ENCODE results near the gene TMEM229B.

The TMEM229B gene

GRCh38 chr14:67482231-67483164 lies 6.0 kb downstream of the TMEM229B start:
- H3K4me3 ChIP-seq (ENCODE audit: low read depth, low read length) = no peak overlapping the region
- DNase-seq (ENCODE audit: low read depth) = peak; percentile 21
- TF ChIP-seq CTCF (IDR thresholded peaks at IDR 0.05; ENCODE audit: insufficient read depth, low read depth, low read length, missing control alignments) = no peak

DNA sequence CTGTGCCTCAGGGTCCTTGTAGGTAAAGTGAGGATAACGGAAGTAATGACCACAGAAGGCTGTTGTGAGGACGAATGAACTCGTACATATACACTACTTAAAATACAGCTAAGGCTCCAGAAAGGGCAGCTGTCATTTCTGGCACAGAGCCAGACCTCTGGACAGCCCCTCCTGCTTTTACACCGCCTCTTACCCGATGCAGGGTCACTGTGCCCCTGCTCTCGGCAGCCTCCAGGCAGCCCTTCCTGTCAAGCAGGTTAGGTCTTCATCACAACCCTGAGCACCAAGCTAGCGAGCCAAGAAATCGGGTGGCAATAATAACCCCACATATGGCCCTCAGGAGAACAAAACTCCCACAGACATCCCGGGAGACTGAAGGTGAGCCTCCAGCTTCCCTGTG lies 8.5 kb downstream of the TMEM229B start:
- H3K4me3 ChIP-seq (ENCODE audit: low read depth, low read length) = no peak overlapping the region
- TF ChIP-seq CTCF (IDR thresholded peaks at IDR 0.05; ENCODE audit: insufficient read depth, low read depth, low read length, missing control alignments) = no peak
- no peak for DNase-seq (ENCODE audit: low read depth)

DNA sequence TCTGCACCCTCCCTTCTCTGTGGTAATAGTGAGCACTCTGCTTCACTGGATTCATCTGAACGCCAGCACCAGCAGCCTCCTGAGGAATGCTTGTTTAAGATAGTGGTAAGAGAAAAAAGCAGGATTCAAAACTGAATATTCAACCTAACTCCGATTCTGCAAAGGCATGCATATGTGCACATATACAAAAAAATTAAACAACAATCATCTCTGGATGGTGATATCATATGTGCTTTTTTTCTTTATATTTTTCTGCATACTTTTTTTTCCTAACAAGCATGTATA lies 9.8 kb downstream of the TMEM229B start:
- DNase-seq (ENCODE audit: low read depth) = no peak
- H3K4me3 ChIP-seq (ENCODE audit: low read depth, low read length) = no peak overlapping the region
- TF ChIP-seq CTCF (IDR thresholded peaks at IDR 0.05; ENCODE audit: insufficient read depth, low read depth, low read length, missing control alignments) = no peak

GRCh38 chr14:67477926-67478799 lies 10.4 kb downstream of the TMEM229B start:
- no peak overlapping the region for H3K4me3 ChIP-seq (ENCODE audit: low read depth, low read length)
- TF ChIP-seq CTCF (IDR thresholded peaks at IDR 0.05; ENCODE audit: insufficient read depth, low read depth, low read length, missing control alignments) = no peak
- no peak for DNase-seq (ENCODE audit: low read depth)

DNA sequence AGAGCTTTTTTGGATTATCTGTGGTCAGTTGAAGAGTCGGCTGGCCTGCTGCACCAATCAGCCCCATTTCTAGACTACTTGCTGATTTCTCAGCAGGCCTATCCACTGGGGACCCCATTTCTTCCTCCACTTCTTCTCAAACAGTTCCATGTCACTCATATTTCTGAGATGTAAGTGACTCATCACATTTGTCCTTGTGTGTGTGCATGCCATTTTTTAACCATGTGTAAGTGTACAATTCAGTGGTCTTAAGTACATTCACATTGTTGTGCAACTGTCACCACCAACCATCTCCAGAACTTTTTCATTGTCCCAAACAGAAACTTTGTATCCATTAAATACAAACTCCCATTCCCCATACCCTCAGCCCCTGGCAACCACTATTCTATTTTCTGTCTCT lies 14.2 kb downstream of the TMEM229B start:
- H3K4me3 ChIP-seq (ENCODE audit: low read depth, low read length) = no peak overlapping the region
- TF ChIP-seq CTCF (IDR thresholded peaks at IDR 0.05; ENCODE audit: insufficient read depth, low read depth, low read length, missing control alignments) = no peak
- DNase-seq (ENCODE audit: low read depth) = no peak

DNA sequence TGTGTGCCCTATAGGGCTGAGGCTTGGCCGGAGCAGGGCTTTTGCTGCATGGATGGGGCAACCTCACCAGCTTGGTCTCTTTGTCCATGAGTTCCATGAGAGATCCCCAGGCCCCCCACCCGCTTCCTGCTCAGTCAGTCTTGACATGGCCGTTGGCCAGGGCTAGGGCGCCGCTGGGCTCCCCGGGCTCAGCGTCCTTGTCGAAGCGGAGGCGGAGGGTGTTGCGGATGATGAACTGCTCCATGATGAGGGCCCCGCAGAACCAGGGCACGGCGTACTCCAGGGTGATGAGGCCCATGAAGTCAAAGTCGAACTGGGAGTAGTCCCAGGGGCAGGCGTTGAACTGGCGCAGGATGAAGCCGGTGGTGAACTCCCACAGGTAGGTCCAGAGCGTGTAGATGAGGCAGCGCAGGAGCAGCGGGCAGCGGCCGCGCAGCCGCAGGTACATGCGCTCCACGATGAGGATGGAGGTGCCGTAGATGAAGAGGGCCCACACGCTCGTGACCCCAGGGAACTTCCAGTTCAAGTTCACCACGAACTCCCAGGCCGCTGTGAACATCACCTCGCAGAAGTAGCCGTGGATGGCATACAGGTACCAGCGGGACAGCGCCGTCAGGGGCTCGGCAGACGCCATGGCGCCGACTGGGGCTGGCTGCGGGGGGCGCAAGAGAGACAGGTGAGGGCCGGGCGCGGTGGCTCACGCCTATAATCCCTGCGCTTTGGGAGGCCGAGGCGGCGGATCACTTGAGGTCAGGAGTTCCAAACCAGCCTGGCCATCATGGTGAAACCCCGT lies 15.0 kb downstream of the TMEM229B start:
- no peak overlapping the region for H3K4me3 ChIP-seq (ENCODE audit: low read depth, low read length)
- no peak for TF ChIP-seq CTCF (IDR thresholded peaks at IDR 0.05; ENCODE audit: insufficient read depth, low read depth, low read length, missing control alignments)
- no peak for DNase-seq (ENCODE audit: low read depth)
